SK-N-MC (cell line): ENCODE results near the gene NCKAP5.

Experiments used
- EZH2 ChIP-seq: fragments of 200-600 bp; sonication (generic); IDR thresholded peaks from one replicate; pipeline ENCODE4 v1.6.1; 2017; ENCODE audit warnings: antibody characterized with exemption
- POLR2AphosphoS5 ChIP-seq: IDR thresholded peaks from 2 replicates; pipeline ENCODE4 v1.6.1; 2012; ENCODE audit warnings: mild to moderate bottlenecking, low read depth, low read length, borderline replicate concordance

DNA sequence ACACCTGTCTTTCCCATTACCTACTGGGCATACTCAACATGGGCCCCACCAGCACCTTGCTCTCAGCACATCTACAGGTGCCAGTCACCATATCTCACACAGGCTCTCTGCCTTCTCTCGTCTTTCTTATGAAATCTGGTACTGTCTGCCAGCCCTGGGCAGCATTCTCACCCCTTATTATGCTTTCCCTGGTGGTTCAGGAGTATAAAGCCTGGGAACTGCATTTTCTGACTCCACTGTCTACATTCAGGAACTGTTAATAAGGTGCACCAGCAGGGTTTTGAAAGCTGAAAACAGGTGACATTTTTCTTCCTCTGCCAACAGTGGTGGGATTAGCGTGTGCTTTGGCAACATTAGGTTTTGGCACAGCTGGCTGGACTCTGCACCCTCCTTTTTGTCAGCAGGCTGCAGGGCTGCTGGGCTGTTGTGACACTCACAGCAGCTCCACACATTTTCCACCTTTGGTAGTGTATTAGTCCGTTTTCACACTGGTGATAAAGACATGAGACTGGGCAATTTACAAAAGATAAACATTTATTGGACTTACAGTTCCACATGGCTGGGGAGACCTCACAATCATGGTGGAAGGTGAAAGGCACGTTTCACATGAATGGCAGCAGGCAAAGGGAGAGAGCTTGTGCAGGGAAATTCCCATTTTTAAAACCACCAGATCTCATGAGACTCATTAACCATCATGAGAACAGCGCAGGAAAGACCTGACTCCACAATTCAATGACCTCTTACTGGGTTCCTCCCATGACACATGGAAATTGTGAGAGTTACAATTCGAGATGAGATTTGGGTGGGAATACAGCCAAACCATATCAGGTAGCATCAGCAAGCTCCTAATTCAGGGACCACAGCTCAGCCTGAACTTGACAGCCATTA, 555.2 kb downstream of the NCKAP5 start:
- TF ChIP-seq EZH2 (no peak), POLR2AphosphoS5 (no peak)
